ENCODE results near the gene TMEM167B. TPM values are rescaled to one million over a fixed set of nuclear protein-coding genes. Genes with fewer than 3 reads are reported as not detected.

Gene TMEM167B
- total and polyA plus RNA-seq, 2 donors (not counting 1 experiment from before 2014, with no cell fraction given), result 12.0 to 40.9 TPM

- intact Hi-C loops (cut with micrococcal nuclease), result no loop called here
- Histone ChIP-seq H3K27ac (ENCODE audit: low read length in 2 of 2) (no peak overlapping the region), H4K20me1 (ENCODE audit: control insufficient read depth, insufficient read depth, low read length, poor library complexity, severe bottlenecking) (no peaks in the 10 kb centered on the region), H3K9me3 (ENCODE audit: control extremely low read depth in 1 of 3, control insufficient read depth in 2 of 3, insufficient read depth in 1 of 3, low read length in 2 of 3) (no peaks in the 10 kb centered on the region), H3K4me2 (replicated peaks; ENCODE audit: low read depth, low read length, poor library complexity, severe bottlenecking) (no peak overlapping the region), H3K9ac (ENCODE audit: low read length) (no peak overlapping the region), H3K36me3 (replicated peaks in 1 of 2; ENCODE audit: control extremely low read depth in 1 of 2, control insufficient read depth in 1 of 2, extremely low read depth in 1 of 2, insufficient read depth in 2 of 2, low read length in 1 of 2) (peaks cover 1 to 33% of the 10 kb centered on the region in 2 experiments), H3K79me2 (ENCODE audit: control insufficient read depth, insufficient read depth, low read length) (peaks cover 4% of the 10 kb centered on the region), H3K4me1 (ENCODE audit: control insufficient read depth in 2 of 2, insufficient read depth in 2 of 2, low read length in 2 of 2) (no peaks in the 10 kb centered on the region), H2AFZ (ENCODE audit: insufficient read depth, low read depth, low read length, poor library complexity, severe bottlenecking) (no peak overlapping the region), H3K27me3 (replicated peaks in 1 of 4; ENCODE audit: control extremely low read depth in 1 of 4, control insufficient read depth in 3 of 4, insufficient read depth in 4 of 4, low read length in 3 of 4) (no peaks in the 10 kb centered on the region), H3K4me3 (ENCODE audit: control extremely low read depth in 1 of 5, extremely low read depth in 1 of 5, insufficient read depth in 1 of 5, low read depth in 2 of 5, low read length in 4 of 5) (no peak overlapping the region)
- DNase-seq (no peak), ATAC-seq (ENCODE audit: low read depth) (no peak)
- TF ChIP-seq EZH2 (IDR thresholded peaks at IDR 0.05; ENCODE audit: borderline replicate concordance, insufficient read depth, low read depth, low read length, poor library complexity, severe bottlenecking) (no peak), CTCF (IDR thresholded peaks at IDR 0.05) (no peak)
- Mint-ChIP-seq H3K4me1 (no peaks in the 10 kb centered on the region), H3K27me3 (no peaks in the 10 kb centered on the region), H3K27ac (no peak overlapping the region), H3K9me3 (ENCODE audit: insufficient read depth) (no peaks in the 10 kb centered on the region), H3K4me3 (no peak overlapping the region)
- ChIA-PET POLR2A (no interaction called here), CTCF (no interaction called here)
- WGBS (ENCODE audit: insufficient coverage), result 100% methylated on average over 1 of the region's 3 CpGs
Measured at GRCh38 chr1:109065137-109065536, 25.4 kb upstream of the TMEM167B start.

- Mint-ChIP-seq H3K4me3 (no peak overlapping the region), H3K27me3 (no peaks in the 10 kb centered on the region), H3K27ac (no peak overlapping the region), H3K4me1 (no peaks in the 10 kb centered on the region), H3K9me3 (ENCODE audit: insufficient read depth) (no peaks in the 10 kb centered on the region)
- Histone ChIP-seq H3K36me3 (replicated peaks in 1 of 2; ENCODE audit: control extremely low read depth in 1 of 2, control insufficient read depth in 1 of 2, extremely low read depth in 1 of 2, insufficient read depth in 2 of 2, low read length in 1 of 2) (peaks cover 0 to 31% of the 10 kb centered on the region in 2 experiments), H3K9me3 (ENCODE audit: control extremely low read depth in 1 of 3, control insufficient read depth in 2 of 3, insufficient read depth in 1 of 3, low read length in 2 of 3) (no peaks in the 10 kb centered on the region), H3K27ac (ENCODE audit: low read length in 2 of 2) (no peak overlapping the region), H3K9ac (ENCODE audit: low read length) (no peak overlapping the region), H3K27me3 (replicated peaks in 1 of 4; ENCODE audit: control extremely low read depth in 1 of 4, control insufficient read depth in 3 of 4, insufficient read depth in 4 of 4, low read length in 3 of 4) (no peaks in the 10 kb centered on the region), H3K4me3 (ENCODE audit: control extremely low read depth in 1 of 5, extremely low read depth in 1 of 5, insufficient read depth in 1 of 5, low read depth in 2 of 5, low read length in 4 of 5) (no peak overlapping the region), H2AFZ (ENCODE audit: insufficient read depth, low read depth, low read length, poor library complexity, severe bottlenecking) (no peak overlapping the region), H3K4me2 (replicated peaks; ENCODE audit: low read depth, low read length, poor library complexity, severe bottlenecking) (no peak overlapping the region), H4K20me1 (ENCODE audit: control insufficient read depth, insufficient read depth, low read length, poor library complexity, severe bottlenecking) (no peaks in the 10 kb centered on the region), H3K4me1 (ENCODE audit: control insufficient read depth in 2 of 2, insufficient read depth in 2 of 2, low read length in 2 of 2) (no peaks in the 10 kb centered on the region), H3K79me2 (ENCODE audit: control insufficient read depth, insufficient read depth, low read length) (peaks cover 13% of the 10 kb centered on the region)
- intact Hi-C loops (cut with micrococcal nuclease), result no loop called here
- no peak for ATAC-seq (ENCODE audit: low read depth)
- DNase-seq, result no peak
- WGBS (ENCODE audit: insufficient coverage), result no CpG with 5 or more reads among the region's 8 CpGs
- ChIA-PET POLR2A (interaction anchor here (0.6 kb wide), 1 partner anchor 37 kb away, joined by 3 read pairs; no protein-coding TSS in a partner anchor), CTCF (interaction anchor here (0.8 to 1.3 kb wide), 2 partner anchors 32 to 45 kb away, joined by 3 read pairs; a partner anchor contains a TSS)
- TF ChIP-seq EZH2 (IDR thresholded peaks at IDR 0.05; ENCODE audit: borderline replicate concordance, insufficient read depth, low read depth, low read length, poor library complexity, severe bottlenecking) (no peak), CTCF (IDR thresholded peaks at IDR 0.05) (no peak)
Measured at GRCh38 chr1:109067883-109068282, 22.7 kb upstream of the TMEM167B start.
